Skin epidermis (tissue), 12 donors: ENCODE results near the gene SCGB1C1.
"Not testable (repeated sequence)": the region's sequence is repeated elsewhere in the genome, so short reads cannot be mapped to it uniquely, and the experiment has no call there.

ENCODE experiments used
- H3K27ac ChIP-seq, 21 experiments: fragments of 200-600 bp; sonication (generic) in 11 of 21; one replicate each; pipeline ENCODE4 v1.5.0; 2020; ENCODE audit warnings: mild to moderate bottlenecking in 3 of 21, inconsistent platforms in 2 of 21, moderate library complexity in 2 of 21
- H3K4me3 ChIP-seq, 7 experiments: fragments of 200-600 bp; sonication (generic) in 2 of 7; one replicate each; pipeline ENCODE4 v1.5.0; 2020; ENCODE audit warnings: inconsistent platforms in 2 of 7, mild to moderate bottlenecking in 2 of 7, moderate library complexity in 1 of 7

SCGB1C1 gene

DNA sequence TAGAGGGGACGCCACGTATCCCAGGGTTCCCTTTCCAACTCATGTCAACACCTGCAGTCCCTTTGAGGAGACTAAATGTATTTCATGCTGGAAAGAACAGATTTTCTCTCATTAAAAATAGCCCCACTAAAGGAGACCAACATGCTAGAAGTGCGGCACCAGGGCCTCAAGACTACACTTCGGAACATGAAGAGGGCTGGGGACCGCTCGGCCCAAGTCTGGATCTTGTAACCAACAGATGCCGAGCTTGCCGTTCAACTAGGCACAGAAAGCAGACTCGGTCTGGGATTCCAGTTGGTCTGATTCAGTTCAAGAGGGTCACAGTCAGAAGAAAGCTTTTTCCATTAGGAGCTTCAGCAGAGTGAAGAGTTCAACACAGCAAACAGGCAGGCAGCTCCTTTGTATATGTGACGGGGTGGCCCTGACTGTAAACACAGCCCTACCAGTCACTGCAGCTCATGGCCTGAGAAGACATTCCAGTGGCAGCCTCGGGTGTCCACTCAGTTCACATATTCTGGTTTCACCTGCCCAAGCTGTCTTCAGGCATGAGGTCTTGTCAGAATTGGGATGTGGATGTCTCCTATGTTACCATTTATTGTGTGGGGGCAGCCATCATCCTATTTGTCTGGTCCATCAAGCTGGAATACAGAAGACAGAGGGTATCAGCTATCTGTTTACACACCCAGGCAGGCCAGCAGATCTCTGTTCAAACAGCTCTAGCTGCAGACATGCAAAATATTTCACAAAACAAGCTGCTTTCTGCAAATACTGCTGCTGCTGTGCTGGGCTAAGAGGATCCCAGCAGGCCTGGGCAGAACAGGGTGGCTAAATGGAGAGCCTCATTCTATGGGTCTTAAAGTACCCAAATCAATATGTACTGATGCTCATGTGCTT is 23.4 kb downstream of the SCGB1C1 start:
- H3K27ac ChIP-seq, result peak overlapping the region in 1 of 21 experiments; percentile 37

DNA sequence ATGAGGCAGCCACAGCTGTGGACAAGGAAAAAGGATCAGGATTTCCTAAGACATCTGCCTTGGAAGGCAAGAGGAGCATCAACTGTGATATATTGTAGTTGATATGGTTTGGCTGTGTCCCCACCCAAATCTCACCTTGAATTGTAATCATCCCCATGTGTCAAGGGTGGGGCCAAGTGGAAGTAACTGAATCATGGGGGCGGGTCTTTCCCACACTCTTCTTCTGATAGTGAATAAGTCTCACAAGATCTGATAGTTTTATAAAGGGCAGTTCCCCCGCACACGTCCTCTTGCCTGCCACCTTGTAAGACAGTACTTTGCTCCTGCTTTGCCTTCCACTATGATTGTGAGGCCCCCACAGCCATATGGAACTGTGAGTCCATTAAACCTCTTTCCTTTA is 24.8 kb downstream of the SCGB1C1 start:
- H3K4me3 ChIP-seq, result no peak overlapping the region
- H3K27ac ChIP-seq, result no peak overlapping the region

More for the DNA sequence above, 23.4 kb downstream of the SCGB1C1 start:
- H3K4me3 ChIP-seq, result no peak overlapping the region

DNA sequence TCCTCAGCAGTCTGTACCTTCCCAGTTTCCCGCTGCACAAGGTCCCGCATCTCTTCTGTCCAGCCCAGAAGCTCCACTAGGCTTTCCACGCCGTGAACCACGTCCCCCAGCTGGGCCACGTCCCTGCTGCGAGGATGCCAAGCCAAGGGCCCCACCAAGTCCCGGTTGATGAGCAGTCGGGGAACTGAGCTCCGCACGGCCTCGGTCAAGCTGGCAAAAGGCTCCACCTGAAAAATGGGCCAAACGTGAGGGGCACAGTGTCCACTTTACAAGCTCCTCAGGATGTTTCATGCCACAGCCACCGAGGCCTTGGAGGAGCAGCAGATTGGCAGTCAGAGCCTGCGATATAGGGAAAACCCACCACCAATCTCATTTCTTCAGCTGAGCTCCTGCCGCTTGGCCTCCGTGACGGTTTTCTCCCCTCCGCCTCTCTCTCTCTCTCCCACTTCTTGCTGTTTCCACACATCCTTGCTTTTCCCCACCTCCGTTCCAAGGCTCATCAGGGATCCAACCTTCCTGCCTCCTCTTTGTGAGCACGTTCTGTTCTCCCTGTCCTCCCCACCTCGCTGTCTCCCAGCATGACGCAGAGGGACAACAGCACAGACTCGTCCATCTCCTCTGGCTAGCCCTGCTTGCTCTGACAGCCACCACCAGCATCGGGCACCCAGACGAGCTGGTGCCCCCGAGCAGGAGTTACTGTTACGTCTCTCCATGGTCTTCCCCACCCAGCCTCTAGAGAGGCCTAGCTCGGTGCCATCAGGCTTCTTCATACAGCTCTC is 26.1 kb downstream of the SCGB1C1 start:
- Histone ChIP-seq H3K4me3 (no peak overlapping the region), H3K27ac (no peak overlapping the region)

DNA sequence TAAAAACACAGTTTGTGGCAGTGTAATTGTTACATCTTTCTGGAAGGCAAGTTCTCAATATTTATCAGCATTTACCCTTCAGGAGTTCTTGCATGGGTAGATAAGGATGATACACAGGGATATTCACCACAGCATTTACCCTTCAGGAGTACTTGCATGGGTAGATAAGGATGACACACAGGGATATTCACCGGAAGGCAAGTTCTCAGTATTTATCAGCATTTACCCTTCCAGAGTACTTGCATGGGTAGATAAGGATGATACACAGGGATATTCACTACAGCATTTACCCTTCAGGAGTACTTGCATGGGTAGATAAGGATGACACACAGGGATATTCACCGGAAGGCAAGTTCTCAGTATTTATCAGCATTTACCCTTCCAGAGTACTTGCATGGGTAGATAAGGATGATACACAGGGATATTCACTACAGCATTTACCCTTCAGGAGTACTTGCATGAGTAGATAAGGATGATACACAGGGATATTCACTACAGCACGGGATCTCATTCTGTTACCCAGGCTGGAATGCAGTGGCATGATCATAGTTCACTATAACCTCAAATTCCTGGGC is 27.9 kb downstream of the SCGB1C1 start:
- not testable (repeated sequence) for H3K27ac ChIP-seq, H3K4me3 ChIP-seq

DNA sequence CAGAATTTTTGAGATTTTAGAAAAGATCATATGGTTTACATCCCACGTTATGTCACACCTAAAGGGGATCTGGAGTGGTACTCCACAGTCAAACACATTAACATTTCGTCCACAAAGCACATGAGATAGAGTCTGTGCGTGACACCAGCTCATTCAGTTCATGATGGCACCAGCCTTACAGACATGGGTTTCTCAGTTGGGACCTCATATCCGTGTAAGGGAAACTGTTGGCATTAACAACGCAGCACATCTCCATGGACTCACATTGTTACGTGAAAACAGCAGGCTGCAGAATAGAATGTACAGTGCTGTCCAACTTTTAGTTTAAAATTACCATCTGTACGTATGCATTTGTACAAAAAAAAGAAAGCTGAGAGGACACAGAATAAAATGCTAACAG is 28.7 kb downstream of the SCGB1C1 start:
- Histone ChIP-seq H3K4me3 (no peak overlapping the region), H3K27ac (no peak overlapping the region)

DNA sequence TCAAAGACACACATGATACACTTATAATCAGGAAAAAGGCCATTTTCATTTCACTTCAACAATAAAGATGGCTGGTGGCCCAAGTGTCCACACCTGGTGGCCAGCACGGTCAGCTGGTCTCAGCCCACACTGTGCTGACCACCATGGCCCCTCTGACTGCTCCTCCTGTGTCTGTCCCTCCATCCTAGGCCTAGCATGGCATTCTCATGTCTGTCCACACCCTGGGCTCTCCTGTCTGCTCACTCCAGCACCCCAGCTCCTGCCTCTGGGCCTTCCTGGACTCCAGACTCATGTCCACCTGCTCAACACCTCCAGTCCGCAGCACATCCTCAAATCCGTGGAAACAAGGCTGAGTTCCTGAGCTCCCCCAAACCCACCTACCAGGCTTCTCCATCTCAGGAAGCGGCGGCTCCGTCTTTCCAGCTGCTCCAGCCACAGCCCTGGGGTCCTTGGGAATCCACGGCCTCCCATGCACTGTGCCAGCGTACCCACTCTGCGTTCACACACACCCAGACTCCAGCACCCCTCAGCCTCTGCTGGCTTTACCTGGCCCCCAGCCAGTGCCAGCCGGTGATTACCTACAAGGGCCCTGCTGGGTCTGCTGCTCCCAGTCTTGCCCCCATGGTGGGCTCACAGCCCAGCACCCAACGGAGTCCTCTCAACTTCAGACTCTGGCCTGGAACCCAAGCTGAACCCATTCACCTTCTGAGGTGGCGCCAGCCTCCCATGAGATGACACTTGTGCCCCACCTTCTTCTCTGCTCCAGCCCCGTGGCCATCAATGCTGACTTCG is 29.3 kb downstream of the SCGB1C1 start:
- Histone ChIP-seq H3K4me3 (no peak overlapping the region), H3K27ac (no peak overlapping the region)

DNA sequence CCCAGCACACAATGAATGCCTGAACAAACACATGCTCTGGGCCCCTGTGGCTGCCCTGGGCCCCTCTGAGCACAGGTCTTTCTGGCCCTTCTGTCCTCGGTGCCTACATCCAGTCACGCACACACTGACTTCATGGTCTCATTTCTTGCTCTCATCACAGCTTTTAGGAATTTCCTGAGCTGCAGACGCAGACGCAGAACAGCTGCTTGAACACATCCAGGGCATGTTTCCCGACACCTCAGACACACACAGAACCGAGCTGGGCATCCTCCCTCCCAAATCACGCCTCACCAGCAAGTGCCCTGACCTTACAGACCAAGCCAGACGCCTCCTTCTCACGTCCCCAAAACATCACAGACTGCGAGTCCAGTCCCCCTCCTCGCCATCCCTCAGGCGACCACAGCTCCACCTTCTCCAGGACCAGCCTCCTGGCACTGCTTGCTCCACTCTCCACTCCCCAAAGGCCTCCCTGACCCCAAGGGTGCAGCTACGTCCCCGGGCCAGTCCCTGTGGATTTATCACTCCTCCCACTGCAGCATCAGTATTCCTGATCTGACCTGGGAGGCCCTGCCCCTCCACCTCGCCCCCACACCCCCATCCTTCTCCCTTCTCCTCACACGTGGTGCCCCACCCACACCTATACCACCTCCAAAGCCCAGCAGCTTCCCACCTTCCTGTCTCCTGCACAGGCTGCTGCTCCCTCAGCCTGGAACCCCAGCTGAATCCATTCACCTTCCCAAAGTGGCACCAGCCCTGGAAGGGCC is 30.3 kb downstream of the SCGB1C1 start:
- no peak overlapping the region for H3K4me3 ChIP-seq
- H3K27ac ChIP-seq, result no peak overlapping the region

DNA sequence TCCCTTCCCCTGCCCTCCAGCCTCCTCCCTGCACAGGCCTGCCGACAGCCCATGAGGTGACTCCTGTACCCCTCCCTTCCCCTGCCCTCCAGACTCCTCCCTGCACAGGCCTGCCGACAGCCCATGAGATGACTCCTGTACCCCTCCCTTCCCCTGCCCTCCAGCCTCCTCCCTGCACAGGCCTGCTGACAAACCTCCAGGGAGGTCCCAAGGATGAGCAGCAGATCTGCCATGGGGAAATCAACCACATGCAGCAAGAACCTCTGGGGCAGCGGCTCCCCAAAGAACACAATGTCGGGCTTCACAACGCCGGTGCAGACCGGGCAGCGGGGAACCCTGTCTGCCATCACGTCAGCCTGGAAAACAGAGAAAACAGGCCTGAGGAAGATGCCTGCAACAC is 31.0 kb downstream of the SCGB1C1 start:
- Histone ChIP-seq H3K27ac (no peak overlapping the region), H3K4me3 (no peak overlapping the region)

DNA sequence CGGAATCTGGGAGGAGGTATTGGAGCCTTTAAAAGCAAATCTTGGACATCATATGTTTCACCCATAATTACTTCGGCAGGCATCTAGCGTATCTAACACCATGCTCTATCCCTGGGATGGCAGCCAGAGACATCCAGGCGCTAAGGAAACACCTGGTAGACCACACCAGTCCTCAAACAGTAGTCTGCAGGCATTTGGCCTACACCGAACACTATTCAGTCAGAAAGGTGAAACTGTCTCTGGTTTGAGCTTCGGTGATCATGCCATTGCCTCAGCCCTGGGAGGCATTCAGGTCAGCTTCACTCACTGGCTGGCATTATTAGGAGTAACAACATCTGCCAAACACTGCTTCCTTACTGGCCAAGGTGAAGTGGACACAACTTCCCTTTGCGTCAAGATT is 31.5 kb downstream of the SCGB1C1 start:
- Histone ChIP-seq H3K4me3 (no peak overlapping the region), H3K27ac (no peak overlapping the region)

DNA sequence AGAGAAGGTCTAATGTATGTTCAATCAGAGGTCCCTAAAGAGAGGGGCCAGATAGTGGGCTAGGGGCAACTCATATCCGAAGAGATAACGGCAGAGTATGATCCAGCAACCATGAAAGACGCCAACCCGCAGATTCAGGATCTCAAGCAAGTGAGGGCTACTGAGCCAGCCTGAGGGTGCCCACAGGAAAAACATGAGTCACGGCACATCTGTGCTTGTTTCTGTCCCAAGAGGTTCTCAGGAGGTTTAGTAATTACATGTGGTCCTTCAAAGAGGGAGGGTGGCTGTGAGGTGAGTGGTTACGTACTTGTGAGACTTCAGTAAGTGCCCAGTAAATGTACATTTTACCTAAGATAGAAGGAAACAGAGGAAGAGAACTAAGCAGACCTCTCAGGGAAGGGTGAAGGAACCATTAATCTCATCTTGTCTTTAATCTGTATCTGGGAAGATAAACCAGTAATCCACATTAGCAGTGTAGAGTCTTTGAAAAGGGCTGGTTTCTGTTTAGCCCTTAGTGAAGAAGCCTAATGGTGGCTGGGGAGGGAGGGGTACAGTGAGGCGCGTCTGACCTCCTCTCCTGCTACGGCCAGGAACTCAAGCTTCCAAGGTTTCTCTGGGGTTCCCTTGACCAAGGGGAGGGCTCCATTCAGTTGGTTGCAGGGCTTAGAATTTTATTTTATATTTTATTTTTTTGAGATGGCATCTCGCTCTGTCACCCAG is 33.0 kb downstream of the SCGB1C1 start:
- Histone ChIP-seq H3K27ac (peak overlapping the region in 1 of 21 experiments; percentile 14), H3K4me3 (no peak overlapping the region)

DNA sequence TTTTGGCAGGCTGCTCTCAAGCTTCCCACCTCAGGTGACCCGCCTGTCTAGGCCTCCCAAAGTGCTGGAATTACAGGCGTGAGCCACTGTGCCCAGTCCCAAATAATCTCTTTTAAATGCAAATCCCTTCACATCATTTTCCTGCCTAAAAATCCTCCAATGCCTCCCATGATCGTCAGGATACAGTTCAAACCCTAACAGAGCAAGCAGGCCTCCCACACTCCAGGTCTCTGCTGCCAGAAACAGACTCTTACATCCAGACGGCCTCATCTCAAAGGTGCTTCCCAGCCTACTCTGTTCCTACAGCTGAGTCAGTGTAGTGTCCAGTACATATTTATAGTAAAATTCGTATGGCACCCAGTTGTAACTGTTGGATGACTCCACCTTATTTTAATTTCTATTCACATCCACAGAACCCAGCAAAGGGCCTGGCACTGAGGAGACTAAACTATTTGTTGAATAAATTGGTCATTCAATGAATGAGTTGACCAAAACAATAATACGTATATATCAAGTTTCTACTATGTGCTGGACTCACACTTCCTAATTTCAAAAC is 35.0 kb downstream of the SCGB1C1 start:
- Histone ChIP-seq H3K4me3 (no peak overlapping the region), H3K27ac (no peak overlapping the region)

DNA sequence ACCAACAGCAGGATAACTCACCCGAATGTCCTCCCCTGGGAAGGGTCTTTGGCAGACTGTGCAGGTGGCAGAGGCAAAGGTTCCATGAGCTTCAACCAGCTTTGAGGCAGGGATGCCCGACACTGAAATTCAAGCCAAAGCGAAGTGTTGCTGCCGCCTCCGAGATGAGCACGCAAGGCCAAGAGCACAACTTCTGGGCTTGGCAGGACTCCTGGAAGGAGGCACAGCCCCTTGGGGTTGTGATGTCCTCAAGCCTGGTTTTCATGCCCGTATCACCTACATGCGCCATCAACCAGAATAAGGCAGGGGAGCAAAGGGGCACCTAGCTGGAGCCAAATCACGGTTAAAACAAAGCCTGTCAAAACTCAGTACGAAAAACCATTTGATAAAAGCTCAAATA is 37.6 kb downstream of the SCGB1C1 start:
- no peak overlapping the region for H3K4me3 ChIP-seq
- no peak overlapping the region for H3K27ac ChIP-seq

DNA sequence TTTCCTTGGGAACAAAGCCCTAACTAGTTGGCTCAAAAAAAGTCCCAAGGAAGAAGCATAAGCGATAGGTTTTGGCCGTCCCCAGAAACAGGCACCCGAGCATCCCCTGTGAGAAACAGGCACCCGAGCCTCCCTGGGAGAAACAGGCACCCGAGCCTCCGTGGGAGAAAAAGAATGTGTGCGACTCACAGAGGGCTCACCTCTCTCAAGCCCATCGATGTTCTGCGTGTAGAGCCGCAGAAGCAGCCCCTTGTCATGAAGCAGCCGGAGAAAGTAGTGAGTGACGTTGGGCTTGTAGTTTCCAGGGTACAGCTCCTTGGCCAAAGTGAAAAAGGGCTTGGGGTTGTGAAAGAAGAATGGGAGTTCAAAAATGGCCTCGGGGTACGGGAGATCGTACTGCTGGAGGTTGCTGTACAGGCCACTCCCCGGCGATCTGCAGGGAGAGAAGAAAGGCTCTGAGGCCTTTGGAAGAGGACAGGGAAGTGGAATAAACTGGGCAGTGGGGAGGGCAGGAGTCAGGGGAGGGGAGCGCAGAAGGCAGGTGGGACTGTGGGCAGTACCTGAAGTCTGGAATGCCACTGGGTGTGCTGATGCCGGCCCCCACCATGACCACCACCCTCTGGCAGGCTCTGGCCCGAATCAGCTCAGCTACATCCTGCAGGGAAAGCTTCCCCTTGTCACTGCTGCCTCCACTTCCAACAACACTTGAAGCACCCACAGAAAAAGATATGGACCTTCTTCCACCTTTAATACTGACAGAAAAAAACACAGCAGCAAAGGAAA is 40.1 kb downstream of the SCGB1C1 start:
- Histone ChIP-seq H3K27ac (no peak overlapping the region), H3K4me3 (no peak overlapping the region)

DNA sequence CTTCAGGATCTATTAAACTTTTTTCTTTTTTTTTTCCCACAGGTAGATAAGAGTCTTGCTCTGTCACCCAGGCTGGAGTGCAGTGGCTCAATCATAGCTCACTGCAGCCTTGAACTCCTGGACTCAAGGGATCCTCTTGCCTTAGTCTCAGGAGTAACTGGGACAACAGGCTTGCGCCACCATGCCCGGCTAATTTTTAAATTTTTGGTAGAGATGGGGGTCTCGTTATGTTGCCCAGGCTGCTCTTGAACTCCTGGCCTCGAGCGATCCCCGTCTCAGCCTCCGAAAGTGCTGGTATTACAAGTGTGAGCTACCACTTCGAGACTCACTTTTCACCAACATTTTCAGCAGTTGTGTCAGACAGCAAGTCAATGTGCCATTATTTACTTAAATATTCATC is 42.3 kb downstream of the SCGB1C1 start:
- peak overlapping the region in 6 of 7 experiments; percentile 80 to 100 (median 90) for H3K4me3 ChIP-seq
- H3K27ac ChIP-seq, result peak overlapping the region in 10 of 21 experiments; percentile 90 to 96 (median 94)

DNA sequence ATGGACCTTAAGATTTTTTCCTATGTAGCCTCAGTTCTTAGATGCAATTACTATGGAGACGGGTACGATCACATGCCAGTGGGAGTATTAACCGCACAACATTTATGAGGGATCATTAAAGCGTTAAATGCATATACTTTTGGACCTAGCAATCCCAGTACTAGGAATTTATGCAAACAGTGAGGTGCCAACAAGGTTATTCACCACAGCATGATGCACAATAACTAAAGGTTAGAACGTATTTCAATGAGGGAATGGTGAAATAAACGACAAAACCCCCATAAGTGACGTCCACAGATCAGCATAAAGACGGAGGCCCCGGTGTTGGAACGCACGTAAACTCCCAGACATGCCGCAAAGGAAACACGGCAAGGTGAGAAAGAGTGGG is 42.7 kb downstream of the SCGB1C1 start:
- peak overlapping the region; percentile 28 to 97 (median 93) for H3K27ac ChIP-seq
- H3K4me3 ChIP-seq, result peak overlapping the region; percentile 80 to 100 (median 85)

DNA sequence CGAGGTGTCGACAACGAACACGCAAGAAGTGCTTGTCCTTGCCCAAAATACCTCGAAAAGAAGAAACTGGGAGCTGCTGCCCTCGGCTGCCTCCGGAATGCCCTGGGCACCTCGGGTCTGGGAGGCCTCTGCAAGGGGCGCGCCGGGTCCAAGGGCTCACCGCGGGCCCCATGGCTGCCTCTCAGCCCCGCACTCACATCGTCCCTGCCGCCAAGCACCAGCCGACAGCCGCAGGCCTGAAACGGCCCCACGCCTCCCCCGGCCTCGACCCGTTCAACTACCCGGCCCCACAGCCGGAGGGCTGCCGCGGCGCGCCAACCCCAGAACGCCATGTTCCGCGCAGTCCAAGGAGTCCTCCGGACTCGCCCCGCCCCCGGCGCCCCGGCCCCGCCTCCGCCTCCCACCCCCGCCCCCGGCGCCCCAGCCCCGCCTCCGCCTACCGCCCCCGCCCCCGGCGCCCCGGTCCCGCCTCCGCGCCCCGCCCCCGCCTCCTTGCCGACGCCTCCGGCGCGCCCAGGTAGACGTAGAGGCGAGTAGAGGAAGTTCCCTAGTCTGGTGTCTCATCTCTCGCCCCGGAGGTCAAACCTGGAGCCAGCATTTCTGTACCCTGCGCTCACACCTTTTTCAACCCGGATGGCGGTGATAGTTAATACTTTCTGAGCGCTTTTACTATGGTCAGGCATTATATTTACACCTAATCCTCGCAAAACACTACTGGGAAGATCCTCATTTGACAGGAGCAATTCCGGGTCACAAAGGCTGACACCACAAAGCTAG is 43.3 kb downstream of the SCGB1C1 start, which contains the start of gene SIRT3:
SIRT3 (minus strand) TSS at position 346 of the 777 bp plus-strand sequence; CDS start at position 332, 14 bp downstream.
- H3K4me3 ChIP-seq, result peak within 1 kb of the TSS; percentile 80 to 100 (median 85)
- peak within 1 kb of the TSS; percentile 46 to 97 (median 93) for H3K27ac ChIP-seq
